IMR-90 (cell line): ENCODE results near the gene COQ8A. TPM values are rescaled to one million over a fixed set of nuclear protein-coding genes. Genes with fewer than 3 reads are reported as not detected.

Experiments
- ATAC-seq: fragments of 200-7000 bp; cut with Tn5 transposase; 2 replicates; pipeline ENCODE4 v1.9.1; 2020; ENCODE audit warnings: low read depth, mild to moderate bottlenecking, moderate library complexity
- BruUV-seq: library from RNA; stranded (reverse); fragments of 400-500 nt; replicated peaks from 2 replicates; lab custom pipeline; 2021; lab: Mats Ljungman, UMichigan
- CTCF ChIA-PET: fragments of 300-600 bp; formaldehyde crosslinking; extraction: SDS; loops from one replicate; lab custom pipeline; 2021; ENCODE audit warnings: antibody characterized with exemption; lab: Yijun Ruan, JAX
- POLR2A ChIA-PET: fragments of 300-600 bp; sonication (Branson Sonifier 250); formaldehyde crosslinking; loops from one replicate; lab custom pipeline; 2022; ENCODE audit warnings: antibody characterized with exemption; ENCODE audit not compliant: unreplicated experiment; lab: Charles Lee
- DNase-seq: peaks from one replicate; pipeline ENCODE4 v3.0.0; 2013
- H2AFZ ChIP-seq: replicated peaks from 2 replicates; pipeline ENCODE3; 2013; ENCODE audit warnings: low read length, mild to moderate bottlenecking; ENCODE audit not compliant: poor library complexity
- H2AK5ac ChIP-seq: 2 replicates; pipeline ENCODE4 v1.6.1; 2013; ENCODE audit warnings: low read depth, low read length, inconsistent platforms
- H2AK9ac ChIP-seq: replicated peaks from 2 replicates; pipeline ENCODE3; 2013; ENCODE audit warnings: mild to moderate bottlenecking, low read depth, low read length, moderate library complexity; ENCODE audit not compliant: poor library complexity
- H2BK120ac ChIP-seq: 2 replicates; pipeline ENCODE4 v1.6.1; 2013; ENCODE audit warnings: low read depth, low read length, inconsistent platforms
- H2BK15ac ChIP-seq: 3 replicates; pipeline ENCODE4 v1.6.1; 2013; ENCODE audit warnings: low read depth, low read length, inconsistent platforms
- H2BK20ac ChIP-seq: 2 replicates; pipeline ENCODE4 v1.6.1; 2013; ENCODE audit warnings: low read depth, mild to moderate bottlenecking, inconsistent platforms, low read length, moderate library complexity
- H2BK5ac ChIP-seq: 2 replicates; pipeline ENCODE4 v1.6.1; 2013; ENCODE audit warnings: mild to moderate bottlenecking, low read depth, low read length, inconsistent platforms; ENCODE audit not compliant: poor library complexity, severe bottlenecking
- H3K14ac ChIP-seq: replicated peaks from 2 replicates; pipeline ENCODE4 v1.6.1; 2013; ENCODE audit warnings: low read depth, low read length, inconsistent platforms
- H3K18ac ChIP-seq: 2 replicates; pipeline ENCODE4 v1.6.1; 2013; ENCODE audit warnings: low read depth, low read length, control low read depth
- H3K23ac ChIP-seq: 2 replicates; pipeline ENCODE4 v1.6.1; 2013; ENCODE audit warnings: low read depth, low read length, inconsistent platforms
- H3K27ac ChIP-seq: 2 replicates; pipeline ENCODE4 v1.5.1; 2013; ENCODE audit warnings: mild to moderate bottlenecking, control low read depth, low read length; ENCODE audit not compliant: insufficient read depth
- H3K27me3 ChIP-seq: 2 replicates; pipeline ENCODE4 v1.6.1; 2013; ENCODE audit warnings: low read length; ENCODE audit not compliant: control insufficient read depth, insufficient read depth
- H3K36me3 ChIP-seq: 2 replicates; pipeline ENCODE4 v1.6.1; 2013; ENCODE audit warnings: low read length, mixed read lengths; ENCODE audit not compliant: control insufficient read depth, insufficient read depth
- H3K4ac ChIP-seq: 2 replicates; pipeline ENCODE4 v1.6.1; 2013; ENCODE audit warnings: low read depth, low read length, inconsistent platforms
- H3K4me1 ChIP-seq: 2 replicates; pipeline ENCODE4 v1.6.1; 2013; ENCODE audit warnings: low read length, mixed read lengths; ENCODE audit not compliant: control insufficient read depth, insufficient read depth
- H3K4me2 ChIP-seq: 2 replicates; pipeline ENCODE4 v1.6.1; 2013; ENCODE audit warnings: low read depth, mild to moderate bottlenecking, control low read depth, low read length, moderate library complexity
- H3K4me3 ChIP-seq: 2 replicates; pipeline ENCODE4 v1.5.1; 2013; ENCODE audit warnings: low read depth, mild to moderate bottlenecking, control low read depth, low read length, moderate library complexity; ENCODE audit not compliant: insufficient read depth
- H3K56ac ChIP-seq: 2 replicates; pipeline ENCODE4 v1.6.1; 2013; ENCODE audit warnings: low read length, inconsistent platforms; ENCODE audit not compliant: insufficient read depth; ENCODE audit errors: extremely low read depth
- H3K79me1 ChIP-seq, 2 experiments: 2 replicates each; pipeline ENCODE4 v1.6.1; 2013; ENCODE audit warnings: low read length in 2 of 2, inconsistent platforms in 1 of 2, low read depth in 1 of 2
- H3K9ac ChIP-seq: 2 replicates; pipeline ENCODE4 v1.6.1; 2013; ENCODE audit warnings: low read depth, low read length, control low read depth
- H3K9me1 ChIP-seq: 2 replicates; pipeline ENCODE4 v1.6.1; 2013; ENCODE audit warnings: low read length, inconsistent platforms; ENCODE audit not compliant: insufficient read depth
- H3K9me3 ChIP-seq: 2 replicates; pipeline ENCODE4 v1.6.1; 2013; ENCODE audit warnings: low read length; ENCODE audit not compliant: control insufficient read depth, insufficient read depth
- H4K20me1 ChIP-seq: 2 replicates; pipeline ENCODE4 v1.6.1; 2013; ENCODE audit warnings: low read length, inconsistent platforms; ENCODE audit not compliant: insufficient read depth
- H4K5ac ChIP-seq: 2 replicates; pipeline ENCODE4 v1.6.1; 2013; ENCODE audit warnings: mild to moderate bottlenecking, low read depth, low read length, control low read depth
- H4K8ac ChIP-seq, 2 experiments: 2 replicates each; pipeline ENCODE4 v1.6.1; 2013; ENCODE audit warnings: low read depth in 2 of 2, low read length in 2 of 2, control low read depth in 1 of 2, inconsistent platforms in 1 of 2
- H4K91ac ChIP-seq: 2 replicates; pipeline ENCODE4 v1.6.1; 2013; ENCODE audit warnings: low read depth, low read length, inconsistent platforms; ENCODE audit not compliant: insufficient read depth
- BHLHE40 ChIP-seq: fragments of 150-350 bp; IDR thresholded peaks from 2 replicates; pipeline ENCODE4 v1.6.1; 2016; ENCODE audit warnings: mild to moderate bottlenecking, low read depth, low read length
- CEBPB ChIP-seq: IDR thresholded peaks from 2 replicates; pipeline ENCODE4 v1.6.1; 2012; ENCODE audit warnings: low read depth, low read length, improper control_type of control experiment
- FOS ChIP-seq: fragments of 150-350 bp; IDR thresholded peaks from 2 replicates; pipeline ENCODE4 v1.6.1; 2016; ENCODE audit warnings: low read depth, low read length
- MAFK ChIP-seq: IDR thresholded peaks from 2 replicates; pipeline ENCODE4 v1.6.1; 2012; ENCODE audit warnings: low read depth, low read length, improper control_type of control experiment
- MXI1 ChIP-seq: IDR thresholded peaks from 2 replicates; pipeline ENCODE4 v1.6.1; 2012; ENCODE audit warnings: low read depth, mild to moderate bottlenecking, low read length, moderate library complexity, borderline replicate concordance
- POLR2A ChIP-seq: IDR thresholded peaks from 2 replicates; pipeline ENCODE4 v1.6.1; 2012; ENCODE audit warnings: mild to moderate bottlenecking, low read depth, low read length
- RCOR1 ChIP-seq: IDR thresholded peaks from 2 replicates; pipeline ENCODE4 v1.6.1; 2012; ENCODE audit warnings: mild to moderate bottlenecking, low read length, improper control_type of control experiment; ENCODE audit not compliant: insufficient replicate concordance
- RFX5 ChIP-seq: IDR thresholded peaks from 2 replicates; pipeline ENCODE4 v1.8.0; 2012; ENCODE audit warnings: low read depth, mild to moderate bottlenecking, low read length, moderate library complexity
- WGBS, 2 experiments: methylation state at CpG; one replicate each; pipeline versions ENCODE4 v1.1.5 to v1.1.7; 2013; ENCODE audit warnings: missing lambda C conversion rate in 2 of 2; ENCODE audit not compliant: insufficient read length in 1 of 2; ENCODE audit errors: extremely low coverage in 2 of 2; 5-methylcytosine and 5-hydroxymethylcytosine counted together
- dilution Hi-C: fragments of 300-500 bp; cut with HindIII; formaldehyde crosslinking; loops from one replicate; pipeline ENCODE4 v1.14.3; 2018; ENCODE audit warnings: low sequenced_read_pairs; ENCODE audit not compliant: unreplicated experiment
- in situ Hi-C: fragments of 300-500 bp; cut with MboI; formaldehyde crosslinking; loops from 3 replicates; pipeline ENCODE4 v1.14.3; 2019; ENCODE audit warnings: low sequenced_read_pairs, inconsistent platforms, mixed read lengths
- intact Hi-C: fragments of 100-400 bp; cut with micrococcal nuclease; formaldehyde crosslinking; loops from 2 replicates; pipeline ENCODE4 v1.10.0; 2022
- polyA plus RNA-seq, 3 experiments: library from polyadenylated mRNA; depleted of rRNA; stranded (reverse); fragments of >200 nt; gene quantifications; 2 replicates each; pipeline ENCODE4 v1.2.3, GENCODE V29; 2012; ENCODE audit warnings: low replicate concordance in 1 of 3
- total RNA-seq: library from RNA; depleted of rRNA; stranded (reverse); fragments of >200 nt; gene quantifications from 2 replicates; pipeline ENCODE4 v1.2.3, GENCODE V29; 2012
- TF ChIP-seq, protein P1 (sequence below): conservative IDR thresholded peaks from 2 replicates; pipeline ENCODE4 v1.5.1; 2012; ENCODE audit warnings: mild to moderate bottlenecking, low read depth, low read length, improper control_type of control experiment
- TF ChIP-seq, protein P2 (sequence below): fragments of 150-350 bp; IDR thresholded peaks from 2 replicates; pipeline ENCODE4 v1.6.1; 2016; ENCODE audit warnings: low read depth, mild to moderate bottlenecking, low read length, moderate library complexity, borderline replicate concordance

Gene COQ8A
- total and polyA plus RNA-seq, 2 of the 4 experiments (the other 2 are of a cell fraction) = 3.8 to 6.1 TPM

DNA sequence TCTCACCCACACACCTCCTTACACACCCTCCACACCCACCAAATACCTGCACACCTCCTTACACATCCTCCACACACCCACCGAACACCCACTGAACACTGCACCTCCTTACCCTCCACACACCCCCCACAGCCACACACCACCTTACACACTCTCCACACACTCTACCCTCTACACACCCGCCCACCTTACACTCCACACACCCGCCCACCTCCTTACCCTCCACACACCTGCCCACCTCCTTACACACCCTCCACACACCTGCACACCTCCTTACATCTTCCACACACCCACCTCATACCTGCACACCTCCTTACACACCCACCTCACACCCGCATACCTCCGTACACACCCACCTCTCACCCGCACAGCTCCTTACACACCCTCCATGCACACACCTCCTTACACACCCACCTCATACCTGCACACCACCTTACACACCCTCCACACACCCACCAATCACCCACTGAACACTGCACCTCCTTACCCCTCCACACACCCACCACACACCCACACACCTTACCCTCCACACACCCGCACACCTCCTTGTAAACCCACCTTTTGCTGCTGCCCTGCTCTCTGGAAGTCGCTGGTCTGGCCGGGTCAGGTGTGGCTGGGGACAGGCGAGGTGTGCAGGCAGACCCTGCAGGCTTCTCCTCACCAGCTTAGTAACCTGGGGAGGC is 38.5 kb downstream of the COQ8A start:
- ATAC-seq (no peak), DNase-seq (no peak)
- Histone ChIP-seq H2AFZ (no peak overlapping the region), H4K5ac (no peak overlapping the region), H3K79me1 (no peaks in the 10 kb centered on the region), H2AK9ac (peak overlapping the region; percentile 28), H2AK5ac (no peak overlapping the region), H3K27me3 (no peaks in the 10 kb centered on the region), H3K4ac (no peak overlapping the region), H3K14ac (no peak overlapping the region), H2BK15ac (no peak overlapping the region), H2BK5ac (no peak overlapping the region), H3K4me2 (no peak overlapping the region), H2BK20ac (no peak overlapping the region), H4K20me1 (no peaks in the 10 kb centered on the region), H3K27ac (no peak overlapping the region), H3K9ac (no peak overlapping the region), H3K9me1 (no peaks in the 10 kb centered on the region), H2BK120ac (no peak overlapping the region), H4K8ac (no peak overlapping the region), H3K4me1 (peaks cover 14% of the 10 kb centered on the region; the same call in 1 of the 2 replicates), H4K91ac (no peak overlapping the region), H3K9me3 (no peaks in the 10 kb centered on the region), H3K36me3 (no peaks in the 10 kb centered on the region; the same call in 1 of the 2 replicates), H3K18ac (no peak overlapping the region), H3K56ac (no peak overlapping the region), H3K4me3 (no peak overlapping the region), H3K23ac (no peak overlapping the region)
- in situ Hi-C loops (no loop called here), intact Hi-C loops (no loop called here), dilution Hi-C loops (no loop called here)
- BruUV-seq = no TSS peak
- CTCF ChIA-PET = no interaction called here
- WGBS, 2 experiments = 91 to 100% methylated on average over 5 of the region's 10 CpGs
- TF ChIP-seq RFX5 (no peak), MXI1 (no peak), FOS (no peak), POLR2A (no peak), BHLHE40 (no peak), RCOR1 (no peak), CEBPB (no peak), MAFK (no peak)
- TF ChIP-seq, protein P1, sequence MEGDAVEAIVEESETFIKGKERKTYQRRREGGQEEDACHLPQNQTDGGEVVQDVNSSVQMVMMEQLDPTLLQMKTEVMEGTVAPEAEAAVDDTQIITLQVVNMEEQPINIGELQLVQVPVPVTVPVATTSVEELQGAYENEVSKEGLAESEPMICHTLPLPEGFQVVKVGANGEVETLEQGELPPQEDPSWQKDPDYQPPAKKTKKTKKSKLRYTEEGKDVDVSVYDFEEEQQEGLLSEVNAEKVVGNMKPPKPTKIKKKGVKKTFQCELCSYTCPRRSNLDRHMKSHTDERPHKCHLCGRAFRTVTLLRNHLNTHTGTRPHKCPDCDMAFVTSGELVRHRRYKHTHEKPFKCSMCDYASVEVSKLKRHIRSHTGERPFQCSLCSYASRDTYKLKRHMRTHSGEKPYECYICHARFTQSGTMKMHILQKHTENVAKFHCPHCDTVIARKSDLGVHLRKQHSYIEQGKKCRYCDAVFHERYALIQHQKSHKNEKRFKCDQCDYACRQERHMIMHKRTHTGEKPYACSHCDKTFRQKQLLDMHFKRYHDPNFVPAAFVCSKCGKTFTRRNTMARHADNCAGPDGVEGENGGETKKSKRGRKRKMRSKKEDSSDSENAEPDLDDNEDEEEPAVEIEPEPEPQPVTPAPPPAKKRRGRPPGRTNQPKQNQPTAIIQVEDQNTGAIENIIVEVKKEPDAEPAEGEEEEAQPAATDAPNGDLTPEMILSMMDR = no peak
- TF ChIP-seq, protein P2, sequence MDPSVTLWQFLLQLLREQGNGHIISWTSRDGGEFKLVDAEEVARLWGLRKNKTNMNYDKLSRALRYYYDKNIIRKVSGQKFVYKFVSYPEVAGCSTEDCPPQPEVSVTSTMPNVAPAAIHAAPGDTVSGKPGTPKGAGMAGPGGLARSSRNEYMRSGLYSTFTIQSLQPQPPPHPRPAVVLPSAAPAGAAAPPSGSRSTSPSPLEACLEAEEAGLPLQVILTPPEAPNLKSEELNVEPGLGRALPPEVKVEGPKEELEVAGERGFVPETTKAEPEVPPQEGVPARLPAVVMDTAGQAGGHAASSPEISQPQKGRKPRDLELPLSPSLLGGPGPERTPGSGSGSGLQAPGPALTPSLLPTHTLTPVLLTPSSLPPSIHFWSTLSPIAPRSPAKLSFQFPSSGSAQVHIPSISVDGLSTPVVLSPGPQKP = no peak
- POLR2A ChIA-PET = no interaction called here
